Ecto neural progenitor cell (in vitro differentiated cells): ENCODE results near the gene CCR5.

Experiments
- DNase-seq: peaks from one replicate; pipeline ENCODE4 v3.0.0-alpha.2; 2018; ENCODE audit warnings: low spot score

Gene CCR5

GRCh38 chr3:46408853-46409252 is 38.1 kb downstream of the CCR5 start:
- no peak for DNase-seq

GRCh38 chr3:46409739-46410489 is 39.2 kb downstream of the CCR5 start:
- no peak for DNase-seq

GRCh38 chr3:46410669-46411068 is 39.9 kb downstream of the CCR5 start:
- DNase-seq, result no peak

GRCh38 chr3:46411271-46411670 is 40.5 kb downstream of the CCR5 start:
- no peak for DNase-seq

GRCh38 chr3:46412786-46413298 is 42.1 kb downstream of the CCR5 start:
- no peak for DNase-seq

GRCh38 chr3:46413951-46414350 is 43.2 kb downstream of the CCR5 start:
- DNase-seq, result no peak

GRCh38 chr3:46414739-46415138 is 44.0 kb downstream of the CCR5 start:
- DNase-seq, result no peak

- no peak for DNase-seq
These were observed 45.5 kb downstream of the CCR5 start for GRCh38 chr3:46416125-46416810.

GRCh38 chr3:46416811-46417510 is 46.2 kb downstream of the CCR5 start:
- no peak for DNase-seq

- no peak for DNase-seq
These were observed 47.3 kb downstream of the CCR5 start for GRCh38 chr3:46417841-46418611.

GRCh38 chr3:46419816-46420215 is 49.1 kb downstream of the CCR5 start:
- no peak for DNase-seq

GRCh38 chr3:46420931-46421330 is 50.2 kb downstream of the CCR5 start:
- DNase-seq, result no peak

GRCh38 chr3:46422617-46423016 is 51.9 kb downstream of the CCR5 start:
- no peak for DNase-seq

- no peak for DNase-seq
These were observed 52.8 kb downstream of the CCR5 start for GRCh38 chr3:46423588-46423987.
